PC-3 (cell line): ENCODE data around the gene CTSA.

Experiments used
- CTCF ChIP-seq: fragments of 300-600 bp; sonication (generic); conservative IDR thresholded peaks from 2 replicates; pipeline ENCODE4 v1.5.1; 2017; ENCODE audit warnings: antibody characterized with exemption, low read depth, mild to moderate bottlenecking, low read length
- EZH2 ChIP-seq: fragments of 300-600 bp; sonication (generic); IDR thresholded peaks from one replicate; pipeline ENCODE4 v1.6.1; 2017; ENCODE audit warnings: antibody characterized with exemption, mild to moderate bottlenecking, low read length; ENCODE audit not compliant: unreplicated experiment
- EZH2phosphoT487 ChIP-seq: fragments of 300-600 bp; sonication (generic); IDR thresholded peaks from 2 replicates; pipeline ENCODE4 v1.6.1; 2018; ENCODE audit warnings: mild to moderate bottlenecking, antibody characterized with exemption, low read length, borderline replicate concordance

DNA sequence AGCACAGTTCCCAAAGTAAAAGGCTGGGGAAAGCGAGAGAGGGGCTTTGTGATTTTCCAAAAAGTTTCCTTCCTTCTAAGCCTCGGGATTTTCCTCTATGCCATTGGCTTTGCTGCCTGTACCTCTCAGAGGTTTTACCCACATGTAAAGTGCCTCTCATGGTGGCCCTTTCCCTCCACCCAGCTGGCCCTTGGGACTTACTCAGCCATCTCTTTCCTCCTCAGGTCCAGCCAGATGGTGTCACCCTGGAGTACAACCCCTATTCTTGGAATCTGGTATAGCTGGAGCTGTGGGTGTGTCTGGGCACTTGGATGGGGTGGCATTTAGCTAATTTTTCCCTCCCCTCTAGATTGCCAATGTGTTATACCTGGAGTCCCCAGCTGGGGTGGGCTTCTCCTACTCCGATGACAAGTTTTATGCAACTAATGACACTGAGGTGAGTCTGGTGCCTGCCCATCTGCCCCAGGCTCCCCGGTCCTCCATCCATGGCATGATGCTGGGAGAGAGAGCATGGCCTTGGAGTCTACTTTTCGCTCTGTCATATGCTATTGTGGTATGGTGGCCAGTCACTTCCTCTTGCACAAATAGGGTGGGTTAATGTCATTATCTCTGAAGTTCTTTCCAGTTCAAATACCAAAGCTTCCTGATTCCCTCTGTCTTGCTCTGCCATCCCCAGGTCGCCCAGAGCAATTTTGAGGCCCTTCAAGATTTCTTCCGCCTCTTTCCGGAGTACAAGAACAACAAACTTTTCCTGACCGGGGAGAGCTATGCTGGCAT, 1.1 kb downstream of the CTSA start:
- TF ChIP-seq CTCF, result peak; percentile 57
- TF ChIP-seq EZH2, result no peak
- TF ChIP-seq EZH2phosphoT487, result no peak
